ENCODE results near the gene FLVCR1. TPM values are rescaled to one million over a fixed set of nuclear protein-coding genes. Genes with fewer than 3 reads are reported as not detected.
"Not testable (repeated sequence)": the region's sequence is repeated elsewhere in the genome, so short reads cannot be mapped to it uniquely, and the experiment has no call there.

Gene FLVCR1
- polyA plus RNA-seq, 3 donors = 1.8 to 5.5 (median 2.8) TPM

DNA sequence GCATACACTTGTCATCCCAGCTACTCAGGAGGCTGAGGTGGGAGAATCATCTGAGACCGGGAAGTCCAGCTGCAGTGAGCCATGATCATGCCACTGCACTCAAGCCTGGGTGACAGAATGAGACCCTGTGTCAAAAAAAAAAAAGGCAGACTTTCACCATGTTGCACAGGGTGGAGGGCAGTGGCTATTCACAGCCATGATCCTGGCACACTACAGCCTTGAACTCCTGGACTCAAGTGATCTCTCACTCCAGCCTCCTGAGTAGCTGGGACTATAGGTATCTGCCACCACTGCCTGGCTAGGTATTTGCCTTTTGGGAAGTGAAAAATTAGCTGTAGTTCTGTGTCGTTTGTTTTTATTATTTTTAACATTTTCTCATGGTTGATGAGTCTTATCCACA is 29.7 kb upstream of the FLVCR1 start:
- H3K4me1 ChIP-seq (ENCODE audit: control insufficient read depth in 1 of 2, insufficient read depth in 2 of 2, low read length in 2 of 2) = peaks cover 7 to 8% of the 10 kb centered on the region in 2 donors
- H3K4me2 ChIP-seq (replicated peaks; ENCODE audit: extremely low read depth, low read length, poor library complexity, severe bottlenecking) = no peak overlapping the region
- no peak overlapping the region for H3K4me3 ChIP-seq (replicated peaks in 1 of 3; ENCODE audit: low read depth in 2 of 3, low read length in 3 of 3)
- peaks cover 28 to 31% of the 10 kb centered on the region in 2 donors for H3K9me3 ChIP-seq (replicated peaks in 1 of 2; ENCODE audit: control insufficient read depth in 1 of 2, insufficient read depth in 1 of 2, low read length in 2 of 2)
- H2AFZ ChIP-seq (ENCODE audit: insufficient read depth, low read depth, low read length, poor library complexity, severe bottlenecking) = no peak overlapping the region
- TF ChIP-seq, protein P1, sequence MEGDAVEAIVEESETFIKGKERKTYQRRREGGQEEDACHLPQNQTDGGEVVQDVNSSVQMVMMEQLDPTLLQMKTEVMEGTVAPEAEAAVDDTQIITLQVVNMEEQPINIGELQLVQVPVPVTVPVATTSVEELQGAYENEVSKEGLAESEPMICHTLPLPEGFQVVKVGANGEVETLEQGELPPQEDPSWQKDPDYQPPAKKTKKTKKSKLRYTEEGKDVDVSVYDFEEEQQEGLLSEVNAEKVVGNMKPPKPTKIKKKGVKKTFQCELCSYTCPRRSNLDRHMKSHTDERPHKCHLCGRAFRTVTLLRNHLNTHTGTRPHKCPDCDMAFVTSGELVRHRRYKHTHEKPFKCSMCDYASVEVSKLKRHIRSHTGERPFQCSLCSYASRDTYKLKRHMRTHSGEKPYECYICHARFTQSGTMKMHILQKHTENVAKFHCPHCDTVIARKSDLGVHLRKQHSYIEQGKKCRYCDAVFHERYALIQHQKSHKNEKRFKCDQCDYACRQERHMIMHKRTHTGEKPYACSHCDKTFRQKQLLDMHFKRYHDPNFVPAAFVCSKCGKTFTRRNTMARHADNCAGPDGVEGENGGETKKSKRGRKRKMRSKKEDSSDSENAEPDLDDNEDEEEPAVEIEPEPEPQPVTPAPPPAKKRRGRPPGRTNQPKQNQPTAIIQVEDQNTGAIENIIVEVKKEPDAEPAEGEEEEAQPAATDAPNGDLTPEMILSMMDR (IDR thresholded peaks at IDR 0.05) = no peak
- no CpG with 5 or more reads among the region's 2 CpGs for WGBS (ENCODE audit: insufficient coverage)
- no peak overlapping the region for H3K27ac Mint-ChIP-seq
- H3K27me3 Mint-ChIP-seq (ENCODE audit: low read depth in 3 of 3) = peaks cover 1 to 7% (median 4%) of the 10 kb centered on the region in 3 donors
- H3K9ac ChIP-seq (ENCODE audit: insufficient read depth, low read length, poor library complexity, severe bottlenecking) = no peak overlapping the region
- no peaks in the 10 kb centered on the region for H3K27me3 ChIP-seq (ENCODE audit: control insufficient read depth in 2 of 2, insufficient read depth in 2 of 2, low read length in 2 of 2)
- H3K36me3 ChIP-seq (replicated peaks in 1 of 2; ENCODE audit: control insufficient read depth in 1 of 2, insufficient read depth in 2 of 2, low read length in 2 of 2) = no peaks in the 10 kb centered on the region
- H3K4me3 Mint-ChIP-seq = no peak overlapping the region
- no peaks in the 10 kb centered on the region for H4K20me1 ChIP-seq (ENCODE audit: insufficient read depth, low read length)
- intact Hi-C loops (cut with micrococcal nuclease) = no loop called here
- H3K79me2 ChIP-seq (ENCODE audit: insufficient read depth, low read length) = no peaks in the 10 kb centered on the region
- no peak overlapping the region for H3K27ac ChIP-seq (ENCODE audit: low read depth in 1 of 2, low read length in 2 of 2)
- peaks cover 26 to 39% (median 34%) of the 10 kb centered on the region in 7 donors for H3K9me3 Mint-ChIP-seq
- no peak for DNase-seq
- H3K4me1 Mint-ChIP-seq = peaks cover 8% of the 10 kb centered on the region
- peaks cover 2% of the 10 kb centered on the region in 2 donors for H3K36me3 Mint-ChIP-seq

DNA sequence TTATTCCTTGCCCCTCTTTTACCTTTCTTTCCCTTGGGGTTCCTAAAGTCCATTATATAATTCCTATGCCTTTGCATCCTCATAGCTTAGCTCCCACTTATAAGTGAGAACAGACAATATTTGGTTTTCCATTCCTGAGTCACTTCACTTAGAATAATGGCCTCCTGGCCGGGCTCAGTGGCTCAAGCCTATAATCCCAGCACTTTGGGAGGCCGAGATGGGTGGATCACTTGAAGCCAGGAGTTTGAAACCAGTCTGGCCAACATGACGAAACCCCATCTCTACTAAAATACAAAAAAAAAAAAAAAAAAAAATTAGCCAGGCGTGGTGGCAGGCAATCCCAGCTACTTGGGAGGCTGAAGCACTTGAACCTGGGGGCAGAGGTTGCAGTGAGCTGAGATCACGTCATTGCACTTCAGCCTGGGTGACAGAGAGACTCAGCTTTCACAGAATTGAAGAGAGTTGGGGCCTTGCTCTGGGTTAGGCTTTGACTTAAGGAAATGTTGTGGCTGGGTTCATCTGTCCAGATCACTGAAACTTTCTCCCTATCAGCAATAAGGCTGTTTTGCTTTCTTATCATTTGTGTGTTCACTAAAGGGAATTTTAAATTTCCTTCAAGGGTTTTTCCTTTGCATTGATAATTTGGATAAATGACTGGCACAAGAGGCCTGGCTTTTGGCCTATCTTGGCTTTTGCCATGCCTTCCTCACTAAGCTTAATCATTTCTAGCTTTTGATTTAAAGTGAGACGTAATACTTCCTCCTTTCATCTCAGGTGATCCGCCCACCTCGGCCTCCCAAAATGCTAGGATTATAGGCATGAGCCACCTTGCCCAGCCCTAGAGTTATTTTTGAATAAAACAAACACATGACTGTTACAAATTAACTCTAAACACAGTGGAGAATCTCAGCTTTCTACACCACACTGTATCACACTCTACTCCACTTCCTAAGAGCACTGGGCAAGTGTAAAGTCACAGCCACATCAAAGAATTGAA is 24.6 kb upstream of the FLVCR1 start:
- H3K36me3 ChIP-seq (replicated peaks in 1 of 2; ENCODE audit: control insufficient read depth in 1 of 2, insufficient read depth in 2 of 2, low read length in 2 of 2); H3K27me3 ChIP-seq (ENCODE audit: control insufficient read depth in 2 of 2, insufficient read depth in 2 of 2, low read length in 2 of 2); H3K27ac Mint-ChIP-seq; H3K4me2 ChIP-seq (replicated peaks; ENCODE audit: extremely low read depth, low read length, poor library complexity, severe bottlenecking); H3K36me3 Mint-ChIP-seq; H3K79me2 ChIP-seq (ENCODE audit: insufficient read depth, low read length); H3K9me3 ChIP-seq (replicated peaks in 1 of 2; ENCODE audit: control insufficient read depth in 1 of 2, insufficient read depth in 1 of 2, low read length in 2 of 2); H3K9me3 Mint-ChIP-seq; H3K4me3 Mint-ChIP-seq; H3K9ac ChIP-seq (ENCODE audit: insufficient read depth, low read length, poor library complexity, severe bottlenecking); H3K4me1 Mint-ChIP-seq; H3K27me3 Mint-ChIP-seq (ENCODE audit: low read depth in 3 of 3); H2AFZ ChIP-seq (ENCODE audit: insufficient read depth, low read depth, low read length, poor library complexity, severe bottlenecking); H4K20me1 ChIP-seq (ENCODE audit: insufficient read depth, low read length); intact Hi-C loops (cut with micrococcal nuclease); H3K4me3 ChIP-seq (replicated peaks in 1 of 3; ENCODE audit: low read depth in 2 of 3, low read length in 3 of 3); DNase-seq; H3K4me1 ChIP-seq (ENCODE audit: control insufficient read depth in 1 of 2, insufficient read depth in 2 of 2, low read length in 2 of 2); H3K27ac ChIP-seq (ENCODE audit: low read depth in 1 of 2, low read length in 2 of 2): not testable (repeated sequence)
- 94% methylated on average over 4 of the region's 8 CpGs for WGBS (ENCODE audit: insufficient coverage)

Data from CD14-positive monocyte (primary cell).